ENCODE measurements around the gene RTP5. TPM values are rescaled to one million over a fixed set of nuclear protein-coding genes. Genes with fewer than 3 reads are reported as not detected.

Gene RTP5
- total RNA-seq, 1 donor from 2014 or later = not detected

GRCh38 chr2:241836292-241836691 lies 33.2 kb upstream of the RTP5 start:
- no peak for TF ChIP-seq CTCF (IDR thresholded peaks at IDR 0.05; ENCODE audit: partially characterized antibody, unreplicated experiment)
- no peak overlapping the region for H3K4me3 Mint-ChIP-seq (ENCODE audit: unreplicated experiment)
- no peak for DNase-seq
- H3K36me3 Mint-ChIP-seq (ENCODE audit: unreplicated experiment) = peaks cover 5% of the 10 kb centered on the region
- H3K4me1 Mint-ChIP-seq (ENCODE audit: low read depth, unreplicated experiment) = no peaks in the 10 kb centered on the region
- H3K27ac Mint-ChIP-seq (ENCODE audit: unreplicated experiment) = no peak overlapping the region
- no peaks in the 10 kb centered on the region for H3K9me3 Mint-ChIP-seq (ENCODE audit: unreplicated experiment)
- no peaks in the 10 kb centered on the region for H3K27me3 Mint-ChIP-seq (ENCODE audit: unreplicated experiment)

GRCh38 chr2:241837197-241837965 lies 32.1 kb upstream of the RTP5 start:
- no peak for TF ChIP-seq CTCF (IDR thresholded peaks at IDR 0.05; ENCODE audit: partially characterized antibody, unreplicated experiment)
- Mint-ChIP-seq H3K27me3 (ENCODE audit: unreplicated experiment) (no peaks in the 10 kb centered on the region), H3K4me1 (ENCODE audit: low read depth, unreplicated experiment) (no peaks in the 10 kb centered on the region), H3K36me3 (ENCODE audit: unreplicated experiment) (no peaks in the 10 kb centered on the region), H3K4me3 (ENCODE audit: unreplicated experiment) (no peak overlapping the region), H3K9me3 (ENCODE audit: unreplicated experiment) (no peaks in the 10 kb centered on the region), H3K27ac (ENCODE audit: unreplicated experiment) (no peak overlapping the region)
- no peak for DNase-seq

GRCh38 chr2:241841181-241842066 lies 28.1 kb upstream of the RTP5 start:
- Mint-ChIP-seq H3K4me1 (ENCODE audit: low read depth, unreplicated experiment) (peaks cover 1% of the 10 kb centered on the region), H3K4me3 (ENCODE audit: unreplicated experiment) (no peak overlapping the region), H3K9me3 (ENCODE audit: unreplicated experiment) (peaks cover 8% of the 10 kb centered on the region), H3K36me3 (ENCODE audit: unreplicated experiment) (peaks cover 5% of the 10 kb centered on the region), H3K27ac (ENCODE audit: unreplicated experiment) (no peak overlapping the region), H3K27me3 (ENCODE audit: unreplicated experiment) (peaks cover 6% of the 10 kb centered on the region)
- no peak for DNase-seq
- no peak for TF ChIP-seq CTCF (IDR thresholded peaks at IDR 0.05; ENCODE audit: partially characterized antibody, unreplicated experiment)

- TF ChIP-seq CTCF (IDR thresholded peaks at IDR 0.05; ENCODE audit: partially characterized antibody, unreplicated experiment) = no peak
- Mint-ChIP-seq H3K4me3 (ENCODE audit: unreplicated experiment) (no peak overlapping the region), H3K27ac (ENCODE audit: unreplicated experiment) (no peak overlapping the region), H3K4me1 (ENCODE audit: low read depth, unreplicated experiment) (peaks cover 1% of the 10 kb centered on the region), H3K27me3 (ENCODE audit: unreplicated experiment) (peaks cover 6% of the 10 kb centered on the region), H3K9me3 (ENCODE audit: unreplicated experiment) (peaks cover 8% of the 10 kb centered on the region), H3K36me3 (ENCODE audit: unreplicated experiment) (peaks cover 5% of the 10 kb centered on the region)
- no peak for DNase-seq
Observed at GRCh38 chr2:241842067-241842415, 27.5 kb upstream of the RTP5 start.

All from glutamatergic neuron (in vitro differentiated cells).